ENCODE results near the gene TBC1D24. TPM values are rescaled to one million over a fixed set of nuclear protein-coding genes. Genes with fewer than 3 reads are reported as not detected.
"Not testable (repeated sequence)": the region's sequence is repeated elsewhere in the genome, so short reads cannot be mapped to it uniquely, and the experiment has no call there.

TBC1D24 gene
- total RNA-seq = 24.9 TPM
- long read RNA-seq, full-length matches to known transcripts = 1 of 9 reads
- long read RNA-seq, partial matches to known transcripts = 6 of 9 reads
- long read RNA-seq, other reads (novel, unspliced or antisense) = 2 of 9 reads

- DNase-seq (ENCODE audit: low spot score) = peak; percentile 95
Observed at GRCh38 chr16:2474877-2475412, at the start of gene TBC1D24. Gene TBC1D24, plus strand, starts transcription at chr16:2475127. Its CDS starts 21,022 bp downstream, at chr16:2496149.

GRCh38 chr16:2425825-2426430, 49.0 kb upstream of the TBC1D24 start:
- DNase-seq (ENCODE audit: low spot score) = no peak

- DNase-seq (ENCODE audit: low spot score) = no peak
Observed at GRCh38 chr16:2426941-2427361, 48.0 kb upstream of the TBC1D24 start.

GRCh38 chr16:2427526-2427925, 47.4 kb upstream of the TBC1D24 start:
- no peak for DNase-seq (ENCODE audit: low spot score)

GRCh38 chr16:2428051-2428783, 46.7 kb upstream of the TBC1D24 start:
- DNase-seq (ENCODE audit: low spot score) = no peak

GRCh38 chr16:2428784-2429033, 46.2 kb upstream of the TBC1D24 start:
- DNase-seq (ENCODE audit: low spot score) = no peak

- peak; percentile 99 for DNase-seq (ENCODE audit: low spot score)
Observed at GRCh38 chr16:2429034-2429770, 45.7 kb upstream of the TBC1D24 start, which contains the start of gene CCNF. Gene CCNF, plus strand, starts transcription at chr16:2429447. Its CDS starts 35 bp downstream, at chr16:2429482.

GRCh38 chr16:2429771-2430663, 44.9 kb upstream of the TBC1D24 start:
- DNase-seq (ENCODE audit: low spot score) = no peak

GRCh38 chr16:2432286-2432685, 42.6 kb upstream of the TBC1D24 start:
- no peak for DNase-seq (ENCODE audit: low spot score)

GRCh38 chr16:2432801-2433505, 42.0 kb upstream of the TBC1D24 start:
- no peak for DNase-seq (ENCODE audit: low spot score)

GRCh38 chr16:2435236-2435635, 39.7 kb upstream of the TBC1D24 start:
- not testable (repeated sequence) for DNase-seq (ENCODE audit: low spot score)

GRCh38 chr16:2436110-2436509, 38.8 kb upstream of the TBC1D24 start:
- DNase-seq (ENCODE audit: low spot score) = no peak

GRCh38 chr16:2437032-2437790, 37.7 kb upstream of the TBC1D24 start:
- DNase-seq (ENCODE audit: low spot score) = no peak

GRCh38 chr16:2438121-2438520, 36.8 kb upstream of the TBC1D24 start:
- DNase-seq (ENCODE audit: low spot score) = no peak

- DNase-seq (ENCODE audit: low spot score) = no peak
Observed at GRCh38 chr16:2439598-2439997, 35.3 kb upstream of the TBC1D24 start.

GRCh38 chr16:2441143-2441804, 33.7 kb upstream of the TBC1D24 start:
- not testable (repeated sequence) for DNase-seq (ENCODE audit: low spot score)

GRCh38 chr16:2443555-2443954, 31.4 kb upstream of the TBC1D24 start:
- DNase-seq (ENCODE audit: low spot score) = no peak

GRCh38 chr16:2447920-2448583, 26.9 kb upstream of the TBC1D24 start:
- no peak for DNase-seq (ENCODE audit: low spot score)

Measured in mesenteric fat pad (tissue), 1 donor.